ES-I3 (cell line): Measurements from ENCODE around the gene C12orf42.

Experiments used
- H3K36me3 ChIP-seq: 2 replicates; pipeline ENCODE4 v1.6.1; 2013; ENCODE audit warnings: mild to moderate bottlenecking, low read length, control low read depth, moderate library complexity; ENCODE audit not compliant: insufficient read depth
- H3K4me1 ChIP-seq: 2 replicates; pipeline ENCODE4 v1.6.1; 2013; ENCODE audit warnings: mild to moderate bottlenecking, control low read depth, low read length; ENCODE audit not compliant: insufficient read depth
- H3K9ac ChIP-seq: 2 replicates; pipeline ENCODE4 v1.6.1; 2013; ENCODE audit warnings: low read depth, mild to moderate bottlenecking, low read length, moderate library complexity
- H3K9me3 ChIP-seq: 2 replicates; pipeline ENCODE4 v1.6.1; 2013; ENCODE audit warnings: mild to moderate bottlenecking, low read length, moderate library complexity; ENCODE audit not compliant: control insufficient read depth, insufficient read depth

Gene C12orf42

GRCh38 chr12:103495469-103496456, at the start of gene C12orf42:
Gene C12orf42, minus strand, starts transcription at chr12:103495968. Its CDS starts 17,542 bp downstream, at chr12:103478426.
- H3K36me3 ChIP-seq, result no peaks in the 10 kb centered on the region
- peak within 1 kb of the TSS; percentile 51; the same call in 1 of the 2 replicates for H3K9ac ChIP-seq
- no peaks in the 10 kb centered on the region for H3K4me1 ChIP-seq
- no peaks in the 10 kb centered on the region; the same call in 1 of the 2 replicates for H3K9me3 ChIP-seq

DNA sequence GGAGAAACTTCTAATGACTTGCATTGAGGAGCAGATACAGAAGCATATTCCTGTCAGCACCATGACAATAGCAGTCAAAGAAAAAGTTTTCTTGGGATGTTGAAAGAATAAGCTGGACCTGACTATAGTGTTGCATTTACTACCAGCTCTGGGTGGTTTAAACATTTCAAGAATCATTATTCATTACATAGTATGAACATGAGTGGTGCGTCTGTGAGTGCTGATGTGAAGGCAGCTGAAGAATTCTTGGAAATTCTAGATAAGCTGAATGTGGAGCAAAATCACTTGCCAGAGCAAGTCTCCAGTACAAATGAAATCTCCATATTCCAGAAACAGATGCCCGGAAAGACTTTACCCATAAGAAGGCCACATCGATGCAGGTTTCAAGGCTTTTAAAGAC, 46.3 kb upstream of the C12orf42 start:
- no peaks in the 10 kb centered on the region for H3K9me3 ChIP-seq
- H3K9ac ChIP-seq, result no peak overlapping the region
- no peaks in the 10 kb centered on the region for H3K36me3 ChIP-seq
- H3K4me1 ChIP-seq, result no peaks in the 10 kb centered on the region

DNA sequence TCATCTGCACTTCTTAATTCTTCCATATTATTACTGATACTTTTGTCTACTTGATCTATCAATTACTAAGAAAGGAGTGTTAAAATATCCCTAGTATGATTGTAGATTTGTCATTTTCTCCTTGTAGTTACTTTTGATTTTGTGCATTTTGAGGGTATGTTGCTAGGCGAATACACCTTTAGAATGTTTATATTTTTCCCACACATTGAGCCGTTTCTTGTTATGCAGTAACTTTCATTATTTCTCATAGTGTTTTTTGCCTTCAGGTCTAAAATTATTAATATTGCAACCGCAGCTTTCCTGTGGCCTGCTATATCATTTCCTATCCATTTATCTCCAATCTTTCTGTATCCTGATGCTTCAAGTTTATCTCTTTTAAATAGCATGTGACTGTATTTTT, 44.6 kb upstream of the C12orf42 start:
- Histone ChIP-seq H3K36me3 (no peaks in the 10 kb centered on the region), H3K9ac (no peak overlapping the region), H3K9me3 (no peaks in the 10 kb centered on the region), H3K4me1 (no peaks in the 10 kb centered on the region)

DNA sequence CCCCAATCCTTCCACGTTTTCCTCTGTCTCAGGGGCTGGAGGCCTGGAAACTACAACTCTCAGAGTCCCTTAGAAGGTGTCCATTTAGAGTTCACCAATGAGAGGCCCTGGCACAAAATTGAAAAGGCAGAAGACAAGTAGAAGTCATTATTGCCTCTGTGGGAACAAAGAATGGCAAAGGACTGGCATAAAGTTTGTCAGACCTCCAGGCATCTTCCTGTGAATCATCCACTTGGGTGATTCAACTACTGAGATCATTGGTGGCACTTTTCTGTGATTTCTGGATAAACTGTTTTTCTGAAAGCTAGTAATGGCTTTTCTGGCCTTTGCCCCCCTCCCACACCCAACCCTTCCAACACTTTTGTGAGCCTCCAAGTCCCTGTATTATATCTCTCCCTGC, 42.6 kb upstream of the C12orf42 start:
- H3K9ac ChIP-seq, result no peak overlapping the region
- H3K9me3 ChIP-seq, result no peaks in the 10 kb centered on the region
- no peaks in the 10 kb centered on the region for H3K36me3 ChIP-seq
- no peaks in the 10 kb centered on the region for H3K4me1 ChIP-seq

GRCh38 chr12:103530307-103531066, 34.7 kb upstream of the C12orf42 start:
- no peaks in the 10 kb centered on the region for H3K9me3 ChIP-seq
- no peaks in the 10 kb centered on the region for H3K36me3 ChIP-seq
- H3K4me1 ChIP-seq, result no peaks in the 10 kb centered on the region
- no peak overlapping the region for H3K9ac ChIP-seq

- Histone ChIP-seq H3K9ac (no peak overlapping the region), H3K36me3 (no peaks in the 10 kb centered on the region), H3K4me1 (no peaks in the 10 kb centered on the region), H3K9me3 (no peaks in the 10 kb centered on the region)
These were observed 33.5 kb upstream of the C12orf42 start for GRCh38 chr12:103529306-103529705.

DNA sequence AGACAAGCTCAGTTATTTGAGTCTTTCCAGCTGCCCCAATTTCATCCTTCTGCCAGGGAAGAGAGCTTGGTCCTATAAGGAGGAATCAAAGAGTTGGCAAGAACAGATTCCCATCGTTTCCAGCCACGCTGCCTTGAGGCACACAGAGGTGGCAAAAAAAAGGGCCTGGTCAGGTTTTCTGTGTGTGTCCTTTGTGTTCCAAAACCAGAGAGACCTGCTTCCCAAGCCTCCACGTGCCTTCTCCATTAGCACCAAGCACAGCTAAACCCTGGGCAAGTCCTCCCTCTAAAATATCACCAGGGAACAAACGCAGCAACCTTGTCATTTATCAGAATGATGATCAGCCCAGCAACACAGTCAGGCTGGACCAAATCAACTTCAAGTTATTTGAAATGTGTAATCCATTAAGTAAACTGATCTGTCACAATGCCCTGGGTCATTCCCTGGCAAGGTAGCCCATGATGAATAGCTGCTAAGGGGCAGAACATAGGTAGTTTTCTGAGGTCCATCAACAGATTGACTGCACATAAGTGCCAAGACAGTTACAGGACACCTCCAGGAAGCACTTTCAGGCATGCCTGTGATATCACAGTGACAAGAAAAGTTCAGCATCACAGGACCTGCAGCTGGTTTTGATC, 28.6 kb upstream of the C12orf42 start:
- no peak overlapping the region for H3K9ac ChIP-seq
- H3K9me3 ChIP-seq, result no peaks in the 10 kb centered on the region
- no peaks in the 10 kb centered on the region for H3K36me3 ChIP-seq
- no peaks in the 10 kb centered on the region for H3K4me1 ChIP-seq

DNA sequence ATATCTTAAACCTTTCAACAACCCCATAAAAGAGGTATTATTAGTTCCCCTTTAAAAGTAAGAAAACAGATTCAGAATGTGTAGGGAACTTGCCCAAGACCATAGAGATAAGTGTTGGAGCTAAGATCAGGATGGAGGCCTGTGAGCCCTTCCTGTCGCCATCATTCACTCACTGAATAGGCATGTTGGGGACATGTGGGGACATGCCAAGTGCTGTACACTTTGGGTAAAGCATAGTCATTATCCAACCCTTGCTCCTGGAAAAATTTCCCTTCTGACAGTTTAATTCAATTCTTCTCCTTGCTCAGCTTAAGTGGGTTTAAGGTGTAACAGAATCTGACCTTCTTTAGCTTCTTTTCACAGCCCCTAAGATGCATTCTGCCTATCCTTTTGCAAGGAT, 28.0 kb upstream of the C12orf42 start:
- Histone ChIP-seq H3K9me3 (no peaks in the 10 kb centered on the region), H3K9ac (no peak overlapping the region), H3K4me1 (no peaks in the 10 kb centered on the region), H3K36me3 (no peaks in the 10 kb centered on the region)

- Histone ChIP-seq H3K36me3 (no peaks in the 10 kb centered on the region), H3K9me3 (no peaks in the 10 kb centered on the region), H3K4me1 (no peaks in the 10 kb centered on the region), H3K9ac (no peak overlapping the region)
These were observed 25.0 kb upstream of the C12orf42 start for GRCh38 chr12:103520686-103521215.

DNA sequence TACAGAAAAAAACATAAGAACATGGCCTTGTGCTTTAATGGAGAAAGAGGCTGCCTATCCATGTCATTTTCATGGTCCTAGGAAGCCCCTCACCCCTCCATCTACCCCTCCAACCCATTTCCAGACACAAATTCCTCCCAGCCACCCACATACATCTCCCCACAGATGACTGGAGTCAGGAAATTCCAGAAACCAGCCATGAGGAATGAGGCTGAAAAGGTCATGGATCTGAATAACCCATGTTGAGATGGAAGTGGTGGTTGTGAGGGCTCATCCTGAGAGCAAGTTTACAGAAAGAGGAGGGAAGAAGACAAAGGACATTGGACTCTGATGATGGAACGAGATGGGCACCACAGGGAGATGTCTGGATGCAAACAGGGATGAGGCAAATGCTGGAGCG, 23.9 kb upstream of the C12orf42 start:
- H3K4me1 ChIP-seq, result no peaks in the 10 kb centered on the region
- no peaks in the 10 kb centered on the region for H3K36me3 ChIP-seq
- H3K9ac ChIP-seq, result no peak overlapping the region
- no peaks in the 10 kb centered on the region for H3K9me3 ChIP-seq

GRCh38 chr12:103518899-103519298, 23.1 kb upstream of the C12orf42 start:
- H3K9me3 ChIP-seq, result no peaks in the 10 kb centered on the region
- no peaks in the 10 kb centered on the region for H3K36me3 ChIP-seq

GRCh38 chr12:103517161-103517560, 21.4 kb upstream of the C12orf42 start:
- H3K4me1 ChIP-seq, result no peaks in the 10 kb centered on the region
- H3K9ac ChIP-seq, result no peak overlapping the region
- H3K9me3 ChIP-seq, result no peaks in the 10 kb centered on the region
- no peaks in the 10 kb centered on the region for H3K36me3 ChIP-seq

More at GRCh38 chr12:103518899-103519298, 23.1 kb upstream of the C12orf42 start:
- Histone ChIP-seq H3K9ac (no peak overlapping the region), H3K4me1 (no peaks in the 10 kb centered on the region)

GRCh38 chr12:103515341-103515740, 19.6 kb upstream of the C12orf42 start:
- H3K4me1 ChIP-seq, result no peaks in the 10 kb centered on the region
- no peak overlapping the region for H3K9ac ChIP-seq
- H3K9me3 ChIP-seq, result no peaks in the 10 kb centered on the region
- no peaks in the 10 kb centered on the region for H3K36me3 ChIP-seq

DNA sequence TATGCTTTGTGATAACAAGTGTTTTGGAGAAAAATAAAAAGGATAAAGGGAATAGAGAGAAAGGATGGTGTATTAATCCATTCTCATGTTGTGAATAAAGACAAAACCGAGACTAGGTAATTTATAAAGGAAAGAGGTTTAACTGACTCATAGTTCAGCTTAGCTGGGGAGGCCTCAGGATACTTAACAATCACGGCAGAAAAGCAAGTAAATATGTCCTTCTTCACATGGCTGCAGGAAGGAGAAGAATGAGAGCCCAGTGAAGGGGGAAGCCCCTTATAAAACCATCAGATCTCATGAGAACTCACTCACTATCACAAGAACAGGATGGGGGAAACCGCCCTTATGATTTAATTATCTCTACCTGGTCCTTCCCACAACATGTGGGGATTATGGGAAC, 18.1 kb upstream of the C12orf42 start:
- H3K36me3 ChIP-seq, result no peaks in the 10 kb centered on the region

More for the DNA sequence above, 18.1 kb upstream of the C12orf42 start:
- Histone ChIP-seq H3K4me1 (no peaks in the 10 kb centered on the region), H3K9me3 (no peaks in the 10 kb centered on the region), H3K9ac (no peak overlapping the region)
